OCI-LY7 (cell line): ENCODE measurements around the gene DEPDC1B. TPM values are rescaled to one million over a fixed set of nuclear protein-coding genes. Genes with fewer than 3 reads are reported as not detected.
"Not testable (repeated sequence)": the region's sequence is repeated elsewhere in the genome, so short reads cannot be mapped to it uniquely, and the experiment has no call there.

Source experiments
- BruUV-seq: library from RNA; stranded (reverse); fragments of 400-500 nt; replicated peaks from 2 replicates; lab custom pipeline; 2021; lab: Mats Ljungman, UMichigan
- CTCF ChIA-PET: fragments of 300-600 bp; sonication (Branson Sonifier 250); formaldehyde crosslinking; loops from one replicate; lab custom pipeline; 2022; ENCODE audit warnings: antibody characterized with exemption; ENCODE audit not compliant: unreplicated experiment; lab: Charles Lee
- POLR2A ChIA-PET: fragments of 300-600 bp; sonication (Branson Sonifier 250); formaldehyde crosslinking; loops from one replicate; lab custom pipeline; 2022; ENCODE audit warnings: antibody characterized with exemption; lab: Charles Lee
- DNase-seq: peaks from one replicate; pipeline ENCODE4 v3.0.0-alpha.2; 2015; ENCODE audit warnings: low spot score
- H2AFZ ChIP-seq: fragments of 200-600 bp; sonication (generic), shearing (Covaris generic); 2 replicates; pipeline ENCODE4 v1.6.1; 2014; ENCODE audit warnings: mild to moderate bottlenecking, antibody characterized with exemption, low read length, moderate library complexity
- H3K27ac ChIP-seq: fragments of 200-600 bp; sonication (generic); 2 replicates; pipeline ENCODE4 v1.5.1; 2014; ENCODE audit warnings: mixed run types, low read depth, mild to moderate bottlenecking, moderate library complexity, low read length, inconsistent platforms; ENCODE audit not compliant: poor library complexity, severe bottlenecking
- H3K36me3 ChIP-seq: fragments of 200-600 bp; sonication (generic); 2 replicates; pipeline ENCODE4 v1.6.1; 2014; ENCODE audit warnings: mild to moderate bottlenecking, antibody characterized with exemption, low read length, moderate library complexity, mixed read lengths; ENCODE audit not compliant: insufficient read depth
- H3K4me1 ChIP-seq: fragments of 200-600 bp; sonication (generic); 2 replicates; pipeline ENCODE4 v1.5.1; 2014; ENCODE audit warnings: mild to moderate bottlenecking, low read length; ENCODE audit not compliant: insufficient read depth, poor library complexity, severe bottlenecking
- H3K4me2 ChIP-seq: fragments of 200-600 bp; sonication (generic); 2 replicates; pipeline ENCODE4 v1.6.1; 2014; ENCODE audit warnings: mild to moderate bottlenecking, low read length
- H3K4me3 ChIP-seq: fragments of 200-600 bp; sonication (generic); 2 replicates; pipeline ENCODE4 v1.5.1; 2014; ENCODE audit warnings: mild to moderate bottlenecking, low read depth, low read length; ENCODE audit not compliant: poor library complexity, severe bottlenecking
- H3K79me2 ChIP-seq: fragments of 200-600 bp; sonication (generic); 2 replicates; pipeline ENCODE4 v1.6.1; 2016; ENCODE audit warnings: low read depth, mild to moderate bottlenecking, low read length, moderate library complexity, mixed read lengths; ENCODE audit not compliant: insufficient read depth
- H3K9me2 ChIP-seq: fragments of 200-600 bp; sonication (generic); 2 replicates; pipeline ENCODE4 v1.6.1; 2016; ENCODE audit warnings: mild to moderate bottlenecking, low read length, mixed read lengths; ENCODE audit not compliant: insufficient read depth
- H3K9me3 ChIP-seq: fragments of 200-600 bp; sonication (generic); 2 replicates; pipeline ENCODE4 v1.6.1; 2014; ENCODE audit warnings: mild to moderate bottlenecking, mixed run types, low read length, mixed read lengths
- H4K20me1 ChIP-seq: fragments of 200-600 bp; sonication (generic); 2 replicates; pipeline ENCODE4 v1.6.1; 2014; ENCODE audit warnings: mild to moderate bottlenecking, antibody characterized with exemption, low read length, moderate library complexity, mixed read lengths; ENCODE audit not compliant: insufficient read depth
- EZH2phosphoT487 ChIP-seq: fragments of 200-600 bp; sonication (generic); IDR thresholded peaks from 2 replicates; pipeline ENCODE4 v1.6.1; 2018; ENCODE audit warnings: low read depth, borderline replicate concordance, mild to moderate bottlenecking, mixed run types, antibody characterized with exemption, low read length, moderate library complexity, mixed read lengths
- intact Hi-C: fragments of 100-400 bp; cut with micrococcal nuclease; formaldehyde crosslinking; loops from one replicate; pipeline ENCODE4 v1.10.0; 2022; ENCODE audit not compliant: unreplicated experiment
- total RNA-seq, 2 experiments: library from RNA; depleted of rRNA in 1 of 2; stranded (reverse); fragments of >200 nt in 1 of 2; shearing (Covaris generic) in 1 of 2; gene quantifications; 2 replicates each; pipeline ENCODE4 v1.2.3, GENCODE V29; 2014 to 2022
- TF ChIP-seq, protein P1 (sequence below): fragments of 200-600 bp; sonication (generic); conservative IDR thresholded peaks from 2 replicates; pipeline ENCODE4 v1.5.1; 2014; ENCODE audit warnings: mild to moderate bottlenecking, antibody characterized with exemption, low read length, moderate library complexity, mixed read lengths

The DEPDC1B gene
- total RNA-seq, 2 experiments from 2014 or later: 43.7 to 47.6 TPM

DNA sequence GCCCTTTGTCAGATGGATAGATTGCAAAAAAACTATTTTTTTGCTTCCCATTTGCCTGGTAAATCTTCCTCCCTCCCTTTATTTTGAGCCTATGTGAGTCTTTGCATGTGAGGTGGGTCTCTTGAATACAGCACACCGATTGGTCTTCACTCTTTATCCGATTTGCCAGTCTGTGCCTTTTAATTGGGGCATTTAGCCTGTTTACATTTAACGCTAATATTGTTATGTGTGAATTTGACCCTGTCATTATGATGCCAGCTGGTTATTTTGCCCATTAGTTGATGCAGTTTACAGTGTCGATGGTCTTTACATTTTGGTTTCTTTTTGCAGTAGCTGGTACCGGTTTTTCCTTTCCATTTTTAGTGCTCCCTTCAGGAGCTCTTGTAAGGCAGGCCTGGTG is 13.0 kb upstream of the DEPDC1B start:
- POLR2A ChIA-PET: no interaction called here
- Histone ChIP-seq H4K20me1 (no peaks in the 10 kb centered on the region), H3K79me2 (no peaks in the 10 kb centered on the region), H3K36me3 (no peaks in the 10 kb centered on the region), H3K9me3 (no peaks in the 10 kb centered on the region), H3K9me2 (no peaks in the 10 kb centered on the region), H3K27ac (no peak overlapping the region), H3K4me2 (no peak overlapping the region), H3K4me3 (no peak overlapping the region), H3K4me1 (no peaks in the 10 kb centered on the region), H2AFZ (no peak overlapping the region)
- CTCF ChIA-PET: no interaction called here
- DNase-seq: no peak
- TF ChIP-seq EZH2phosphoT487: no peak
- TF ChIP-seq, protein P1, sequence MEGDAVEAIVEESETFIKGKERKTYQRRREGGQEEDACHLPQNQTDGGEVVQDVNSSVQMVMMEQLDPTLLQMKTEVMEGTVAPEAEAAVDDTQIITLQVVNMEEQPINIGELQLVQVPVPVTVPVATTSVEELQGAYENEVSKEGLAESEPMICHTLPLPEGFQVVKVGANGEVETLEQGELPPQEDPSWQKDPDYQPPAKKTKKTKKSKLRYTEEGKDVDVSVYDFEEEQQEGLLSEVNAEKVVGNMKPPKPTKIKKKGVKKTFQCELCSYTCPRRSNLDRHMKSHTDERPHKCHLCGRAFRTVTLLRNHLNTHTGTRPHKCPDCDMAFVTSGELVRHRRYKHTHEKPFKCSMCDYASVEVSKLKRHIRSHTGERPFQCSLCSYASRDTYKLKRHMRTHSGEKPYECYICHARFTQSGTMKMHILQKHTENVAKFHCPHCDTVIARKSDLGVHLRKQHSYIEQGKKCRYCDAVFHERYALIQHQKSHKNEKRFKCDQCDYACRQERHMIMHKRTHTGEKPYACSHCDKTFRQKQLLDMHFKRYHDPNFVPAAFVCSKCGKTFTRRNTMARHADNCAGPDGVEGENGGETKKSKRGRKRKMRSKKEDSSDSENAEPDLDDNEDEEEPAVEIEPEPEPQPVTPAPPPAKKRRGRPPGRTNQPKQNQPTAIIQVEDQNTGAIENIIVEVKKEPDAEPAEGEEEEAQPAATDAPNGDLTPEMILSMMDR: no peak
- BruUV-seq: no TSS peak
- intact Hi-C loops: no loop called here

DNA sequence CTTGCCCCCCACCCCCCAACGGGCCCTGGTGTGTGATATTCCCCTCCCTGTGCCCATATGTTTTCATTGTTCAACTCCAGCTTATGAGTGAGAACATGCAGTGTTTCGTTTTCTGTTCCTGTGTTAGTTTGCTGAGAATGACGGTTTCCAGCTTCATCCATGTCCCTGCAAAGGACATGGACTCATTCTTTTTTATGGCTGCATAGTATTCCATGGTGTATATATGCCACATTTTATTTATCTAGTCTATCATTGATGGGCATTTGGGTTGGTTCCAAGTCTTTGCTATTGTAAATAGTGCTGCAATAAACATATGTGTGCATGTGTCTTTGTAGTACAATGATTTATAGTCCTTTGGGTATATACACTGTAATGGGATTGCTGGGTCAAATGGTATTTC is 11.9 kb upstream of the DEPDC1B start:
- H3K4me3 ChIP-seq, BruUV-seq, H3K9me2 ChIP-seq, H3K36me3 ChIP-seq, H4K20me1 ChIP-seq, intact Hi-C loops, H3K9me3 ChIP-seq, H3K4me1 ChIP-seq, CTCF ChIA-PET, H3K79me2 ChIP-seq, DNase-seq, H2AFZ ChIP-seq, H3K4me2 ChIP-seq, H3K27ac ChIP-seq: not testable (repeated sequence)
- POLR2A ChIA-PET: interaction anchor here (0.7 kb wide), 1 partner anchor 121 kb away, joined by 3 read pairs; no protein-coding TSS in a partner anchor

DNA sequence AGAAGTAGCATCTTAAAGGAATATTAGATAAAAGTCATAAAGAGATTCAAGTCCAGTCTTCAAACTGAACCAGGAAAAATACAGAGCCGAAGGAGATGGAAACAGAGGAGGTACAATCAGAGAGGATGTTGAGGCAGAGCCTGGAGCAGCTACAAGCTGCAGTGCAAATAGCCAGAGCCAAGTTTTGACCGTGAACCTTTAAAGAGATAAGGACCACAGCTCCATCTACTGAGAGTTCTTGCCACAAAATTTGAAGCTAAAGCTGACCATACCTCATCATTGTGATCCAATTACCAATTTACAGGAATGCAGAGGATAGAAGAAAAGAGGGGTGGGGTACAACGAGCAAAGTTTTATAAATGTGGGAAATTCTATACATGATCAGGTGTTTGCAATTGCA is 10.4 kb upstream of the DEPDC1B start:
- TF ChIP-seq EZH2phosphoT487: no peak
- TF ChIP-seq, protein P1: no peak
- no peaks in the 10 kb centered on the region for H3K79me2 ChIP-seq
- POLR2A ChIA-PET: interaction anchor here (0.5 to 1.8 kb wide), 4 partner anchors 9 to 510 kb away, joined by 3 to 9 read pairs (median 6); no protein-coding TSS in a partner anchor
- no peak overlapping the region for H3K27ac ChIP-seq
- CTCF ChIA-PET: interaction anchor here (0.6 kb wide), 1 partner anchor 458 kb away, joined by 4 read pairs; no protein-coding TSS in a partner anchor
- BruUV-seq: no TSS peak
- H3K9me3 ChIP-seq: no peaks in the 10 kb centered on the region
- H3K36me3 ChIP-seq: no peaks in the 10 kb centered on the region
- no peak for DNase-seq
- no peaks in the 10 kb centered on the region for H4K20me1 ChIP-seq
- no peaks in the 10 kb centered on the region for H3K4me1 ChIP-seq
- H3K4me2 ChIP-seq: no peak overlapping the region
- no peak overlapping the region for H2AFZ ChIP-seq
- no peak overlapping the region for H3K4me3 ChIP-seq
- intact Hi-C loops: no loop called here
- no peaks in the 10 kb centered on the region for H3K9me2 ChIP-seq
